Hippocampal formation (tissue), 2 donors: ENCODE data around the gene CD44.

Source experiments
- DNase-seq, 2 donors: peaks; one replicate each; lab custom pipeline; 2025; lab: John Stamatoyannopoulos, UW

Gene CD44

GRCh38 chr11:35237351-35237750 is 98.4 kb downstream of the CD44 start:
- DNase-seq, result no peak

GRCh38 chr11:35237860-35238715 is 99.1 kb downstream of the CD44 start:
- no peak for DNase-seq

GRCh38 chr11:35238882-35239281 is 99.9 kb downstream of the CD44 start:
- no peak for DNase-seq

GRCh38 chr11:35239471-35240075 is 100.6 kb downstream of the CD44 start:
- no peak for DNase-seq

- DNase-seq, result no peak
Measured at GRCh38 chr11:35241083-35241482, 102.1 kb downstream of the CD44 start.

- DNase-seq, result no peak
Measured at GRCh38 chr11:35241531-35241930, 102.6 kb downstream of the CD44 start.

GRCh38 chr11:35242412-35243242 is 103.7 kb downstream of the CD44 start:
- no peak for DNase-seq

GRCh38 chr11:35243774-35244173 is 104.8 kb downstream of the CD44 start:
- DNase-seq, result no peak

GRCh38 chr11:35245056-35245455 is 106.1 kb downstream of the CD44 start:
- DNase-seq, result no peak

- no peak for DNase-seq
Measured at GRCh38 chr11:35245786-35246185, 106.8 kb downstream of the CD44 start.

- no peak for DNase-seq
Measured at GRCh38 chr11:35246745-35247144, 107.8 kb downstream of the CD44 start.

- no peak for DNase-seq
Measured at GRCh38 chr11:35247428-35247827, 108.5 kb downstream of the CD44 start.

- DNase-seq, result no peak
Measured at GRCh38 chr11:35247863-35248262, 108.9 kb downstream of the CD44 start.

GRCh38 chr11:35248558-35249323 is 109.8 kb downstream of the CD44 start:
- no peak for DNase-seq

- no peak for DNase-seq
Measured at GRCh38 chr11:35250192-35250591, 111.2 kb downstream of the CD44 start.

GRCh38 chr11:35250621-35251020 is 111.7 kb downstream of the CD44 start:
- DNase-seq, result no peak

GRCh38 chr11:35253237-35253636 is 114.3 kb downstream of the CD44 start:
- DNase-seq, result no peak

GRCh38 chr11:35255514-35255913 is 116.5 kb downstream of the CD44 start:
- no peak for DNase-seq

GRCh38 chr11:35256296-35256695 is 117.3 kb downstream of the CD44 start:
- peak in 1 of 2 donors; percentile 22 for DNase-seq

GRCh38 chr11:35257281-35257680 is 118.3 kb downstream of the CD44 start:
- no peak for DNase-seq

GRCh38 chr11:35259529-35259928 is 120.6 kb downstream of the CD44 start:
- DNase-seq, result no peak
